ENCODE results near the gene KLHDC8B.

GRCh38 chr3:49166752-49167556 is 4.4 kb upstream of the KLHDC8B start:
- no peak for TF ChIP-seq CTCF (conservative IDR thresholded peaks at IDR 0.05 in 1 of 2, IDR thresholded peaks at IDR 0.05 in 1 of 2; ENCODE audit: low read depth in 1 of 2, low read length in 2 of 2)
- TF ChIP-seq EZH2 (IDR thresholded peaks at IDR 0.05; ENCODE audit: low read length, missing control alignments): no peak
